ENCODE measurements around the gene PATJ. TPM values are rescaled to one million over a fixed set of nuclear protein-coding genes. Genes with fewer than 3 reads are reported as not detected.
A peak's percentile ranks its signal among the peaks of the same experiment; 100 is the strongest.
"Not testable (repeated sequence)": the region's sequence is repeated elsewhere in the genome, so short reads cannot be mapped to it uniquely, and the experiment has no call there.

Gene PATJ
- total RNA-seq: 10 to 100 TPM; 45.6 to 72.3 (median 54.9) TPM
- 36.3 TPM for polyA plus RNA-seq
- long read RNA-seq, donor 1, partial matches to known transcripts: 6 of 33 reads
- long read RNA-seq, donor 1, other reads (novel, unspliced or antisense): 27 of 33 reads
- long read RNA-seq, donor 2, full-length matches to known transcripts: 1 of 14 reads
- long read RNA-seq, donor 2, partial matches to known transcripts: 5 of 14 reads
- long read RNA-seq, donor 2, other reads (novel, unspliced or antisense): 8 of 14 reads
- long read RNA-seq, donor 3, full-length matches to known transcripts: 1 of 84 reads
- long read RNA-seq, donor 3, partial matches to known transcripts: 44 of 84 reads
- long read RNA-seq, donor 3, other reads (novel, unspliced or antisense): 39 of 84 reads
- long read RNA-seq, donor 4, partial matches to known transcripts: 2 of 8 reads
- long read RNA-seq, donor 4, other reads (novel, unspliced or antisense): 6 of 8 reads

DNA sequence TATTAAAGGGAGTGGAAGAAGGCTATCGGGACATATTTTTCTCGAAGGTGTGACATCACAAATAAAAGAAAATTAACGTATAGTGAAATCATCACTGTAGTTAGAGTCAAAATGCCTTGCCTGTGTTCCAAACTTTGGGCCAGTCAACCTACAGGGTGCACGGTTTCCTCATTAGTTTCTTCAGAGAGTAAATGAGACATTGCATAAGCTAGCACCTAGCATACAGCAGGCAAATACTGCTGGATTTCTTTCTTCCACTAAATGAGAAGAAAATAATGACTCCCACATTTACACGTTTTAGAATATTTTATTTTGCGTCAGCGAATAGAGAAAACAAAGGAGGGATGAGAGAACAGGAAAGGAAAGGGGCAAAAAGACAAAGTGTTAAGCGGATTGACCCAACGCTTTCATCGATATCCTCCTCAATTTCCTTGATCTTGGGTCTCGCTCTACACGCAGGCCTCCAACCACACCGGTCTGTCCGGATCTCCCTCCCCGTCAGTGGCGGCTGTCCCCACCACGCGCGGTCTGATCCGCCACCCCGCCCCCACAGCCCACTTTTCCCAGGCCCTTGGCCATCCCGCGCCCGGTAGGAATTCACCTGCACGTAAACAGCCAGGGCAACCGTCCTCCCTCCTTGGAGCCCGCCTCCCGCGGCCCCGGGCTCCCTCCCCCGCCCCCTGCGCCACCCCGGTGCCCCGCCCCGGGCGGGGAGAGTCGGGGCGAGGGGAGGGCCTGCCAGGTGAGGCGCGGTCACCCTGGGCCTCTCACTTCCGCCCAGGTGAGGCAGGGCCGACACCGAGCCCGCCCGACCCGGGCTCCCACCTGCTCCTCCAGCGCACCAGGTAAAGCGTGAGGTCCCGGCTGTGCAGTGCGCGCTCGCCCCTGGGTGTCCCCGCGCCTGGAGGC lies at the start of gene PATJ:
PATJ (plus strand) TSS at position 770 of the 909 bp plus-strand sequence. CDS start 20,413 bp downstream, outside the sequence.
- Histone ChIP-seq H3K9me3 (ENCODE audit: control insufficient read depth, low read length) (no peaks in the 10 kb centered on the region), H3K4me3 (ENCODE audit: low read length) (peak within 1 kb of the TSS; percentile 95), H3K27ac (ENCODE audit: low read length) (peak within 1 kb of the TSS; percentile 79), H3K4me1 (ENCODE audit: control insufficient read depth, insufficient read depth, low read length) (peaks cover 3% of the 10 kb centered on the region), H3K27me3 (ENCODE audit: control insufficient read depth, insufficient read depth) (no peaks in the 10 kb centered on the region)
- DNase-seq (peak; percentile 41 to 84 (median 78)), ATAC-seq (peak; percentile 79)
- WGBS: 5% methylated on average over 54 of the region's 54 CpGs
- intact Hi-C loops (cut with DNase I): no loop called here

- H3K27ac ChIP-seq (ENCODE audit: low read length): no peak overlapping the region
- intact Hi-C loops (cut with DNase I): no loop called here
These were observed 42.1 kb upstream of the PATJ start for GRCh38 chr1:61699911-61700851.

GRCh38 chr1:61708953-61709907 lies 33.0 kb upstream of the PATJ start:
- no peak for DNase-seq
- Histone ChIP-seq H3K27ac (ENCODE audit: low read length) (no peak overlapping the region), H3K27me3 (ENCODE audit: control insufficient read depth, insufficient read depth) (no peaks in the 10 kb centered on the region), H3K4me3 (ENCODE audit: low read length) (no peak overlapping the region), H3K4me1 (ENCODE audit: control insufficient read depth, insufficient read depth, low read length) (peaks cover 4% of the 10 kb centered on the region), H3K9me3 (ENCODE audit: control insufficient read depth, low read length) (no peaks in the 10 kb centered on the region)
- peak in 1 of 2 donors; percentile 36 for ATAC-seq
- intact Hi-C loops (cut with DNase I): no loop called here
- WGBS: 86% methylated on average over 7 of the region's 7 CpGs

More at GRCh38 chr1:61699911-61700851, 42.1 kb upstream of the PATJ start:
- no peak overlapping the region for H3K4me3 ChIP-seq (ENCODE audit: low read length)
- no peaks in the 10 kb centered on the region for H3K4me1 ChIP-seq (ENCODE audit: control insufficient read depth, insufficient read depth, low read length)
- ATAC-seq (no peak), DNase-seq (no peak)
- WGBS: 67% methylated on average over 3 of the region's 3 CpGs
- H3K27me3 ChIP-seq (ENCODE audit: control insufficient read depth, insufficient read depth): no peaks in the 10 kb centered on the region
- no peaks in the 10 kb centered on the region for H3K9me3 ChIP-seq (ENCODE audit: control insufficient read depth, low read length)

DNA sequence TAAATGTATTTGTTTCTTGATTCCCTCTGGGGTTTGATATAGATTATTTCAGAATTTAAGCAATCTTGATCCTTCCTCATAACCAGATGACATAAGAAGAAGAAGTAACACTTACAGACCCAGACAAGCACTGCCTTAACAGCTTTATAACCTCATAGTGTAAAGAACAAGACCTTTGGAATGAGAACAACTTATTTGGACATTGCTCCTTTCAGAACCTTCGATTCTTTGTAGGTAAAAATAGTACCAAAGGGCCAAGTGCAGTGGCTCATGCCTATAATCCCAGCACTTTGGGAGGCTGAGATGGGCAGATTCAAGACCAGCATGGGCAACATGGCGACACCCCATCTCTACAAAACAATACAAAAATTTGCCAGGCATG lies 32.4 kb upstream of the PATJ start:
- peaks cover 4% of the 10 kb centered on the region for H3K4me1 ChIP-seq (ENCODE audit: control insufficient read depth, insufficient read depth, low read length)
- WGBS: 93% methylated on average over 2 of the region's 2 CpGs
- no peaks in the 10 kb centered on the region for H3K9me3 ChIP-seq (ENCODE audit: control insufficient read depth, low read length)
- DNase-seq: no peak
- H3K27ac ChIP-seq (ENCODE audit: low read length): no peak overlapping the region
- H3K27me3 ChIP-seq (ENCODE audit: control insufficient read depth, insufficient read depth): no peaks in the 10 kb centered on the region
- H3K4me3 ChIP-seq (ENCODE audit: low read length): no peak overlapping the region
- no peak for ATAC-seq
- intact Hi-C loops (cut with DNase I): no loop called here

- H3K9me3 ChIP-seq (ENCODE audit: control insufficient read depth, low read length); H3K4me1 ChIP-seq (ENCODE audit: control insufficient read depth, insufficient read depth, low read length); H3K27me3 ChIP-seq (ENCODE audit: control insufficient read depth, insufficient read depth); intact Hi-C loops (cut with DNase I); H3K27ac ChIP-seq (ENCODE audit: low read length); DNase-seq; H3K4me3 ChIP-seq (ENCODE audit: low read length); ATAC-seq: not testable (repeated sequence)
- WGBS: 91% methylated on average over 4 of the region's 4 CpGs
These were observed 31.0 kb upstream of the PATJ start for GRCh38 chr1:61711257-61711656.

GRCh38 chr1:61711969-61712368 lies 30.3 kb upstream of the PATJ start:
- no peaks in the 10 kb centered on the region for H3K9me3 ChIP-seq (ENCODE audit: control insufficient read depth, low read length)
- ATAC-seq (no peak), DNase-seq (no peak)
- intact Hi-C loops (cut with DNase I): no loop called here
- peaks cover 4% of the 10 kb centered on the region for H3K4me1 ChIP-seq (ENCODE audit: control insufficient read depth, insufficient read depth, low read length)
- H3K4me3 ChIP-seq (ENCODE audit: low read length): no peak overlapping the region
- no peak overlapping the region for H3K27ac ChIP-seq (ENCODE audit: low read length)
- no peaks in the 10 kb centered on the region for H3K27me3 ChIP-seq (ENCODE audit: control insufficient read depth, insufficient read depth)

GRCh38 chr1:61718996-61719663 lies 23.1 kb upstream of the PATJ start:
- H3K4me3 ChIP-seq (ENCODE audit: low read length); H3K9me3 ChIP-seq (ENCODE audit: control insufficient read depth, low read length); intact Hi-C loops (cut with DNase I); H3K27ac ChIP-seq (ENCODE audit: low read length); H3K27me3 ChIP-seq (ENCODE audit: control insufficient read depth, insufficient read depth); H3K4me1 ChIP-seq (ENCODE audit: control insufficient read depth, insufficient read depth, low read length); ATAC-seq; DNase-seq: not testable (repeated sequence)
- 90% methylated on average over 8 of the region's 8 CpGs for WGBS

GRCh38 chr1:61724506-61724812 lies 17.8 kb upstream of the PATJ start:
- ATAC-seq: no peak
- no peaks in the 10 kb centered on the region for H3K4me1 ChIP-seq (ENCODE audit: control insufficient read depth, insufficient read depth, low read length)
- peak overlapping the region; percentile 94 for H3K27ac ChIP-seq (ENCODE audit: low read length)
- H3K9me3 ChIP-seq (ENCODE audit: control insufficient read depth, low read length): no peaks in the 10 kb centered on the region
- no peak for DNase-seq
- intact Hi-C loops (cut with DNase I): no loop called here
- 2% methylated on average over 3 of the region's 3 CpGs for WGBS
- H3K4me3 ChIP-seq (ENCODE audit: low read length): peak overlapping the region; percentile 94
- H3K27me3 ChIP-seq (ENCODE audit: control insufficient read depth, insufficient read depth): no peaks in the 10 kb centered on the region

GRCh38 chr1:61724813-61725694 lies 17.2 kb upstream of the PATJ start, which contains the start of gene TM2D1:
Gene TM2D1, minus strand, starts transcription at chr1:61725141. Its CDS starts 21 bp downstream, at chr1:61725120.
- peak within 1 kb of the TSS; percentile 94 for H3K4me3 ChIP-seq (ENCODE audit: low read length)
- intact Hi-C loops (cut with DNase I): no loop called here
- H3K27me3 ChIP-seq (ENCODE audit: control insufficient read depth, insufficient read depth): no peaks in the 10 kb centered on the region
- DNase-seq (peak; percentile 93 to 95 (median 95)), ATAC-seq (peak; percentile 99)
- H3K9me3 ChIP-seq (ENCODE audit: control insufficient read depth, low read length): no peaks in the 10 kb centered on the region
- H3K27ac ChIP-seq (ENCODE audit: low read length): peak within 1 kb of the TSS; percentile 94
- no peaks in the 10 kb centered on the region for H3K4me1 ChIP-seq (ENCODE audit: control insufficient read depth, insufficient read depth, low read length)
- WGBS: under 1% methylated on average over 45 of the region's 45 CpGs

Data from right cardiac atrium (tissue), 5 donors.